Measurements from ENCODE around the gene ARAP1.

- TF ChIP-seq YY1 (IDR thresholded peaks at IDR 0.05; ENCODE audit: insufficient read depth, insufficient read length) (no peak), ZNF274 (IDR thresholded peaks at IDR 0.05; ENCODE audit: low read depth, low read length) (no peak)
Observed at GRCh38 chr11:72745925-72746550, 6.2 kb downstream of the ARAP1 start.
